MCF 10A (cell line): Measurements from ENCODE around the gene B4GALT3. TPM values are rescaled to one million over a fixed set of nuclear protein-coding genes. Genes with fewer than 3 reads are reported as not detected.

Source experiments
- BruUV-seq: library from RNA; stranded (reverse); fragments of 400-500 nt; replicated peaks from 2 replicates; lab custom pipeline; 2021; lab: Mats Ljungman, UMichigan
- CTCF ChIA-PET: fragments of 300-600 bp; sonication (Branson Sonifier 250); formaldehyde crosslinking; extraction: SDS; loops from one replicate; lab custom pipeline; 2021; ENCODE audit warnings: antibody characterized with exemption, inconsistent platforms; lab: Yijun Ruan, JAX
- POLR2A ChIA-PET: fragments of 300-600, 350-650 bp; sonication (Branson Sonifier 250); formaldehyde crosslinking; extraction: SDS; loops from one replicate; lab custom pipeline; 2020; ENCODE audit warnings: antibody characterized with exemption, inconsistent platforms; lab: Yijun Ruan, JAX
- DNase-seq: peaks from one replicate; pipeline ENCODE4 v3.0.0-alpha.2; 2018; ENCODE audit not compliant: unreplicated experiment
- H3K27ac Mint-ChIP-seq: one replicate; pipeline ENCODE4 v1.8.0; 2022; ENCODE audit warnings: mild to moderate bottlenecking, low read depth, mixed read lengths; ENCODE audit not compliant: unreplicated experiment
- H3K27me3 Mint-ChIP-seq: one replicate; pipeline ENCODE4 v1.8.0; 2022; ENCODE audit warnings: mixed read lengths; ENCODE audit not compliant: insufficient read depth, unreplicated experiment
- H3K36me3 Mint-ChIP-seq: one replicate; pipeline ENCODE4 v1.8.0; 2022; ENCODE audit warnings: mild to moderate bottlenecking, moderate library complexity, mixed read lengths; ENCODE audit not compliant: insufficient read depth, unreplicated experiment
- H3K4me1 Mint-ChIP-seq: one replicate; pipeline ENCODE4 v1.8.0; 2022; ENCODE audit warnings: mixed read lengths; ENCODE audit not compliant: insufficient read depth, unreplicated experiment
- H3K4me3 Mint-ChIP-seq: one replicate; pipeline ENCODE4 v1.8.0; 2022; ENCODE audit warnings: mild to moderate bottlenecking, moderate library complexity, mixed read lengths; ENCODE audit not compliant: unreplicated experiment
- H3K9me3 Mint-ChIP-seq: one replicate; pipeline ENCODE4 v1.8.0; 2022; ENCODE audit warnings: mixed read lengths; ENCODE audit not compliant: unreplicated experiment
- CTCF ChIP-seq: fragments of 200-600 bp; IDR thresholded peaks from one replicate; pipeline ENCODE4 v1.8.0; 2022; ENCODE audit warnings: antibody characterized with exemption, mild to moderate bottlenecking; ENCODE audit not compliant: unreplicated experiment
- intact Hi-C: fragments of 100-400 bp; cut with micrococcal nuclease; formaldehyde crosslinking; loops from 2 replicates; pipeline ENCODE4 v1.14.1; 2022
- total RNA-seq: library from RNA; stranded (reverse); gene quantifications from 2 replicates; pipeline ENCODE4 v1.2.3, GENCODE V29; 2022

Gene B4GALT3
- total RNA-seq, 1 experiment from 2014 or later, result 51.7 TPM

GRCh38 chr1:161198194-161198896 is 21.0 kb upstream of the B4GALT3 start:
- Mint-ChIP-seq H3K36me3 (peaks cover 9% of the 10 kb centered on the region), H3K27me3 (no peaks in the 10 kb centered on the region), H3K9me3 (no peaks in the 10 kb centered on the region), H3K4me1 (peaks cover 45% of the 10 kb centered on the region), H3K4me3 (peak overlapping the region; percentile 11), H3K27ac (no peak overlapping the region)
- CTCF ChIA-PET, result interaction anchor here (0.5 to 4.1 kb wide), 17 partner anchors 10 to 188 kb away, joined by 3 to 28 read pairs (median 4); partner anchors contain the start of genes PPOX and TOMM40L
- peak; percentile 81 for DNase-seq
- TF ChIP-seq CTCF, result no peak
- BruUV-seq, result no TSS peak
- intact Hi-C loops, result no loop called here
- POLR2A ChIA-PET, result interaction anchor here (0.6 to 2.9 kb wide), 13 partner anchors 12 to 568 kb away, joined by 3 to 11 read pairs (median 4); partner anchors contain the start of genes DEDD, FCER1G and TOMM40L

GRCh38 chr1:161197560-161198193 is 20.4 kb upstream of the B4GALT3 start:
- no TSS peak for BruUV-seq
- Mint-ChIP-seq H3K4me3 (no peak overlapping the region), H3K36me3 (peaks cover 2% of the 10 kb centered on the region), H3K9me3 (no peaks in the 10 kb centered on the region), H3K4me1 (peaks cover 46% of the 10 kb centered on the region), H3K27ac (no peak overlapping the region), H3K27me3 (no peaks in the 10 kb centered on the region)
- ChIA-PET CTCF (interaction anchor here (0.5 to 4.1 kb wide), 10 partner anchors 9 to 208 kb away, joined by 3 to 28 read pairs (median 6); partner anchors contain the start of gene TOMM40L), POLR2A (interaction anchor here (0.6 to 2.9 kb wide), 9 partner anchors 17 to 569 kb away, joined by 3 to 11 read pairs (median 4); partner anchors contain the start of genes DEDD, FCER1G and TOMM40L)
- intact Hi-C loops, result no loop called here
- TF ChIP-seq CTCF, result no peak
- DNase-seq, result no peak

GRCh38 chr1:161196521-161197451 is 19.5 kb upstream of the B4GALT3 start:
- ChIA-PET POLR2A (interaction anchor here (1.3 to 2.9 kb wide), 2 partner anchors 9 to 193 kb away, joined by 4 to 11 read pairs; no protein-coding TSS in a partner anchor), CTCF (interaction anchor here (0.6 to 4.1 kb wide), 8 partner anchors 10 to 844 kb away, joined by 3 to 28 read pairs (median 5); partner anchors contain the start of gene TOMM40L)
- H3K4me3 Mint-ChIP-seq, result no peak overlapping the region
- no peak for TF ChIP-seq CTCF
- no peaks in the 10 kb centered on the region for H3K36me3 Mint-ChIP-seq
- H3K27ac Mint-ChIP-seq, result no peak overlapping the region
- no peaks in the 10 kb centered on the region for H3K9me3 Mint-ChIP-seq
- intact Hi-C loops, result no loop called here
- DNase-seq, result no peak
- H3K4me1 Mint-ChIP-seq, result peaks cover 54% of the 10 kb centered on the region
- no peaks in the 10 kb centered on the region for H3K27me3 Mint-ChIP-seq
- BruUV-seq, result no TSS peak
